CD4-positive, alpha-beta T cell (primary cell): ENCODE data around the gene PLPPR1. TPM values are rescaled to one million over a fixed set of nuclear protein-coding genes. Genes with fewer than 3 reads are reported as not detected.

ENCODE experiments used
- ATAC-seq: fragments of 200-7000 bp; cut with Tn5 transposase; one replicate; pipeline ENCODE4 v1.10.0; 2022; ENCODE audit warnings: mild to moderate bottlenecking; ENCODE audit not compliant: poor library complexity
- CTCF ChIA-PET: fragments of 350-600 bp; sonication (Branson Sonifier 250); formaldehyde crosslinking; loops from one replicate; lab custom pipeline; 2021; ENCODE audit warnings: antibody characterized with exemption, inconsistent platforms; lab: Charles Lee
- POLR2A ChIA-PET: fragments of 350-600 bp; sonication (Branson Sonifier 250); formaldehyde crosslinking; loops from one replicate; lab custom pipeline; 2021; ENCODE audit warnings: antibody characterized with exemption, inconsistent platforms; lab: Charles Lee
- DNase-seq, 14 experiments: peaks; one replicate each; pipeline ENCODE4 v3.0.0-alpha.2; 2013 to 2020; ENCODE audit warnings: mixed read lengths in 2 of 14
- H3K27ac ChIP-seq, 2 donors: one replicate each; pipeline versions ENCODE4 v1.5.1 to v1.7.0; 2013; ENCODE audit warnings: low read length in 2 of 2, low read depth in 1 of 2, mild to moderate bottlenecking in 1 of 2
- H3K27me3 ChIP-seq, 2 experiments: 1 replicate in 1 of 2; 2 replicates in 1 of 2; pipeline versions ENCODE4 v1.6.1 to v1.7.0; 2013; ENCODE audit warnings: low read length in 2 of 2, control low read depth in 1 of 2, mild to moderate bottlenecking in 1 of 2, moderate library complexity in 1 of 2; ENCODE audit not compliant: insufficient read depth in 2 of 2, control insufficient read depth in 1 of 2
- H3K36me3 ChIP-seq: one replicate; pipeline ENCODE4 v1.6.1; 2013; ENCODE audit warnings: low read length, control low read depth; ENCODE audit not compliant: insufficient read depth
- H3K4me1 ChIP-seq: one replicate; pipeline ENCODE4 v1.6.1; 2013; ENCODE audit warnings: low read length, control low read depth; ENCODE audit not compliant: insufficient read depth
- H3K4me3 ChIP-seq: one replicate; pipeline ENCODE4 v1.5.1; 2013; ENCODE audit warnings: mild to moderate bottlenecking, low read length, moderate library complexity
- H3K9me3 ChIP-seq, 2 experiments: 1 replicate in 1 of 2; 2 replicates in 1 of 2; pipeline versions ENCODE4 v1.6.1 to v1.7.0; 2013; ENCODE audit warnings: low read length in 2 of 2, mild to moderate bottlenecking in 2 of 2, control low read depth in 1 of 2, moderate library complexity in 1 of 2; ENCODE audit not compliant: control insufficient read depth in 1 of 2, insufficient read depth in 1 of 2
- H3K27ac Mint-ChIP-seq: one replicate; pipeline ENCODE4 v1.8.0; 2020; ENCODE audit warnings: mixed read lengths
- H3K27me3 Mint-ChIP-seq: one replicate; pipeline ENCODE4 v1.8.0; 2021; ENCODE audit warnings: mixed read lengths
- H3K36me3 Mint-ChIP-seq: one replicate; pipeline ENCODE4 v1.8.0; 2021; ENCODE audit warnings: low read depth, mixed read lengths
- H3K4me1 Mint-ChIP-seq: one replicate; pipeline ENCODE4 v1.8.0; 2021; ENCODE audit warnings: low read depth, mixed read lengths
- H3K4me3 Mint-ChIP-seq: one replicate; pipeline ENCODE4 v1.8.0; 2020; ENCODE audit warnings: mild to moderate bottlenecking, mixed read lengths
- H3K9me3 Mint-ChIP-seq: one replicate; pipeline ENCODE4 v1.8.0; 2020; ENCODE audit warnings: mixed read lengths
- intact Hi-C, 2 experiments: fragments of 100-400 bp; cut with DNase I in 1 of 2; cut with micrococcal nuclease in 1 of 2; formaldehyde crosslinking; loops; one replicate each; pipeline versions ENCODE4 v1.15.1 to v1.9.0; 2023 to 2025; cut with DNase I, micrococcal nuclease
- total RNA-seq, 174 experiments: library from RNA in 2 of 174; stranded (reverse) in 2 of 174; gene quantifications; one replicate each; pipeline ENCODE4 v1.2.3 and lab custom pipeline; 2021 to 2026
- TF ChIP-seq, protein P1 (sequence below): fragments of 200-600 bp; IDR thresholded peaks from one replicate; pipeline ENCODE4 v1.8.0; 2022; ENCODE audit warnings: antibody characterized with exemption, mild to moderate bottlenecking

Gene PLPPR1
- total RNA-seq, 2 experiments from 2014 or later: not detected

GRCh38 chr9:101265261-101265660 is 236.7 kb downstream of the PLPPR1 start:
- H3K4me1 ChIP-seq: no peaks in the 10 kb centered on the region
- H3K27ac ChIP-seq: no peak overlapping the region
- intact Hi-C loops: no loop called here
- ChIA-PET POLR2A (no interaction called here), CTCF (no interaction called here)
- Mint-ChIP-seq H3K27ac (no peak overlapping the region), H3K4me1 (no peaks in the 10 kb centered on the region), H3K4me3 (no peak overlapping the region), H3K9me3 (no peaks in the 10 kb centered on the region), H3K27me3 (peaks cover 25% of the 10 kb centered on the region), H3K36me3 (no peaks in the 10 kb centered on the region)
- TF ChIP-seq, protein P1, sequence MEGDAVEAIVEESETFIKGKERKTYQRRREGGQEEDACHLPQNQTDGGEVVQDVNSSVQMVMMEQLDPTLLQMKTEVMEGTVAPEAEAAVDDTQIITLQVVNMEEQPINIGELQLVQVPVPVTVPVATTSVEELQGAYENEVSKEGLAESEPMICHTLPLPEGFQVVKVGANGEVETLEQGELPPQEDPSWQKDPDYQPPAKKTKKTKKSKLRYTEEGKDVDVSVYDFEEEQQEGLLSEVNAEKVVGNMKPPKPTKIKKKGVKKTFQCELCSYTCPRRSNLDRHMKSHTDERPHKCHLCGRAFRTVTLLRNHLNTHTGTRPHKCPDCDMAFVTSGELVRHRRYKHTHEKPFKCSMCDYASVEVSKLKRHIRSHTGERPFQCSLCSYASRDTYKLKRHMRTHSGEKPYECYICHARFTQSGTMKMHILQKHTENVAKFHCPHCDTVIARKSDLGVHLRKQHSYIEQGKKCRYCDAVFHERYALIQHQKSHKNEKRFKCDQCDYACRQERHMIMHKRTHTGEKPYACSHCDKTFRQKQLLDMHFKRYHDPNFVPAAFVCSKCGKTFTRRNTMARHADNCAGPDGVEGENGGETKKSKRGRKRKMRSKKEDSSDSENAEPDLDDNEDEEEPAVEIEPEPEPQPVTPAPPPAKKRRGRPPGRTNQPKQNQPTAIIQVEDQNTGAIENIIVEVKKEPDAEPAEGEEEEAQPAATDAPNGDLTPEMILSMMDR: no peak
- no peak for DNase-seq
- no peaks in the 10 kb centered on the region for H3K27me3 ChIP-seq
- H3K4me3 ChIP-seq: no peak overlapping the region
- H3K9me3 ChIP-seq: no peaks in the 10 kb centered on the region
- no peak for ATAC-seq
- no peaks in the 10 kb centered on the region for H3K36me3 ChIP-seq

GRCh38 chr9:101268426-101268825 is 239.9 kb downstream of the PLPPR1 start:
- Histone ChIP-seq H3K4me1 (no peaks in the 10 kb centered on the region), H3K27me3 (no peaks in the 10 kb centered on the region), H3K9me3 (no peaks in the 10 kb centered on the region), H3K4me3 (no peak overlapping the region), H3K36me3 (no peaks in the 10 kb centered on the region), H3K27ac (no peak overlapping the region)
- ATAC-seq (no peak), DNase-seq (no peak)
- Mint-ChIP-seq H3K27me3 (peaks cover 28% of the 10 kb centered on the region), H3K4me3 (no peak overlapping the region), H3K36me3 (no peaks in the 10 kb centered on the region), H3K4me1 (no peaks in the 10 kb centered on the region), H3K9me3 (no peaks in the 10 kb centered on the region), H3K27ac (no peak overlapping the region)
- ChIA-PET POLR2A (no interaction called here), CTCF (no interaction called here)
- TF ChIP-seq, protein P1: no peak
- intact Hi-C loops: no loop called here

DNA sequence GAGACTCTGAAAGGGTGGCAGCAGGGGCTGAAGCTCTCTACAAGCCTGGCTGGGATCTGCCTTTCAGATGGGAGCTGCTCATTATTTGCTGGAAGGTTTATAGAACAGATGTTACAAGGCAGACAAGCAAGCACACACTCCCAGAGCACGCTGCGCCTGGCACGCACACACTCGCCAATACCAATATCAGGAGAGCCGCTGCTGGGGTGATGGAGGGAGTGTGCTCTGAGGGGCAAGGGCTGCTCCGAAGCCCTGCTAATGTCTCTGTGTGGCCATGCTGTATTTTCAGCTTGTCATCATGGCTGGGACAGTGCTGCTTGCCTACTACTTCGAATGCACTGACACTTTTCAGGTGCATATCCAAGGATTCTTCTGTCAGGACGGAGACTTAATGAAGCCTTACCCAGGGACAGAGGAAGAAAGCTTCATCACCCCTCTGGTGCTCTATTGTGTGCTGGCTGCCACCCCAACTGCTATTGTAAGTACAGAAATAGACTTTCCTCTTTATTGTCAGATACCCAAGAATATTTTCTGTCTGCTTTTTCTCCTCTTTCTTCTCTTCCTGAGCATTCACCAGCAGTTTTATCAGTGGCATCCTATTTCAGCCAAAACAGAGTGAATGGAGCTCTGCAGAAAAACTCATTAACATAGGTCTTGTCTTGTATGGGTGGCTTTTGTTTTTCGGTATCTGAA is 241.2 kb downstream of the PLPPR1 start:
- POLR2A ChIA-PET: no interaction called here
- ATAC-seq: no peak
- TF ChIP-seq, protein P1: no peak
- no peak for DNase-seq
- no peaks in the 10 kb centered on the region for H3K4me1 Mint-ChIP-seq
- Histone ChIP-seq H3K4me3 (no peak overlapping the region), H3K9me3 (no peaks in the 10 kb centered on the region), H3K4me1 (no peaks in the 10 kb centered on the region), H3K36me3 (no peaks in the 10 kb centered on the region), H3K27me3 (no peaks in the 10 kb centered on the region), H3K27ac (no peak overlapping the region)
- no peaks in the 10 kb centered on the region for H3K9me3 Mint-ChIP-seq
- H3K27me3 Mint-ChIP-seq: peaks cover 18% of the 10 kb centered on the region
- CTCF ChIA-PET: no interaction called here
- intact Hi-C loops: no loop called here
- no peak overlapping the region for H3K27ac Mint-ChIP-seq
- no peak overlapping the region for H3K4me3 Mint-ChIP-seq
- no peaks in the 10 kb centered on the region for H3K36me3 Mint-ChIP-seq
